GM12892 (cell line): ENCODE measurements around the gene MUC6.

Source experiments
- POLR2A ChIP-seq: IDR thresholded peaks from 2 replicates; pipeline ENCODE4 v1.6.1; 2011; ENCODE audit warnings: low read depth, low read length, control low read depth
- POLR2AphosphoS5 ChIP-seq: IDR thresholded peaks from 2 replicates; pipeline ENCODE4 v1.6.1; 2011; ENCODE audit warnings: low read depth, low read length, control low read depth
- TAF1 ChIP-seq: IDR thresholded peaks from 2 replicates; pipeline ENCODE4 v1.6.1; 2011; ENCODE audit warnings: low read depth, mild to moderate bottlenecking, control low read depth, low read length, borderline replicate concordance

DNA sequence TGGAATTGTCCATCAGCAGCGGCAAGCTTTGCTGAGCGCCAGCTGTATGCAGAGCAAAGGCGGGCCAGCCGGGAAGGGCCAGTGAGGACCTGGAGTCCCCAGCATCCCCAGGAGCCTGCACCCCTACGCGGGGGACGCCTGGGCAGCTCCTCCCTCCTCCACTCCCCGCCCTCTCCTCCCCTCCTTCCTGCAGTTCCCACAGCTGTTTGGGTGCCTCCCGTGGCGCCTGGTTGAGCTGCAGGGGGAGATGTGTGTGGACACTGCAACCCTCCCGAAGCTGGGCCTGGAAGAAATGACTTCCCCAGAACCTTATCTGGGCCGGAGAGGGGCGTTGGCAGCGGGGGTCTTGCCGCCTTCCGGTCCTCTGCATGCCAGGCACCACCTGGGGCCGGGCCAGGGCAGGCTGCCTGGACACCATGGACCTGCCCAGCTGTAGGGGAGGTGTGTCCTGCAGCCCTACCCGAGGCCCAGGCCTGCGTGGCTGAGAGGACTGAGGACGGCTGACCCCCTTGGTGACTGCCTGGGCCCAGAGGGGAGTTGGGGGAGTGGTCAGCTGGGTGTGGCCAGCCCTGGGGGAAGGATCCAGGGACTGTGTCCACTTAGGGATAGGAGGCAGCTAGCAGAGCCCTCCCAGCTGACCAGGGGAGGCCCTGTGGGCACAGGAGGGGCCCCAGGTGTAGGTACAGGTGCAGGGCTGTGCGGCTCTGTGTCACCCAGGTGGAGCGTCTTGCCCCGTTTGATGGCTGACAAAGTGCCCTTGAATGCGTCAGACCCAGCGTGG lies 16.8 kb upstream of the MUC6 start:
- TF ChIP-seq POLR2AphosphoS5 (no peak), POLR2A (no peak), TAF1 (no peak)
